H1 (cell line): Measurements from ENCODE around the gene CEP126.

Experiments
- ATF2 ChIP-seq: IDR thresholded peaks from 2 replicates; pipeline ENCODE4 v1.6.1; 2012; ENCODE audit warnings: low read length, inconsistent platforms
- CBX8 ChIP-seq: fragments of 300-800, 300-1000 bp; sonication (generic); IDR thresholded peaks from 2 replicates; pipeline ENCODE4 v1.7.1; 2016; ENCODE audit warnings: low read depth, low read length, borderline replicate concordance
- CHD2 ChIP-seq: IDR thresholded peaks from 2 replicates; pipeline ENCODE4 v1.6.1; 2012; ENCODE audit warnings: low read length, improper control_type of control experiment
- CTCF ChIP-seq, 3 experiments: IDR thresholded peaks; 1 replicate in 2 of 3; 2 replicates in 1 of 3; pipeline versions ENCODE4 v1.5.1 to v1.6.1; 2011; ENCODE audit warnings: low read length in 3 of 3, mild to moderate bottlenecking in 3 of 3, inconsistent platforms in 2 of 3, low read depth in 1 of 3, moderate library complexity in 1 of 3; ENCODE audit not compliant: insufficient read depth in 1 of 3; ENCODE audit errors: control extremely low read depth in 1 of 3
- EP300 ChIP-seq, 2 experiments: IDR thresholded peaks; 1 replicate in 1 of 2; 2 replicates in 1 of 2; pipeline ENCODE4 v1.6.1; 2011 to 2012; ENCODE audit warnings: low read depth in 2 of 2, low read length in 2 of 2, mild to moderate bottlenecking in 2 of 2, borderline replicate concordance in 1 of 2, inconsistent platforms in 1 of 2, moderate library complexity in 1 of 2
- EZH2 ChIP-seq: fragments of 200-600 bp; sonication (generic); IDR thresholded peaks from 2 replicates; pipeline ENCODE4 v1.7.1; 2012; ENCODE audit warnings: low read depth, mild to moderate bottlenecking, moderate library complexity, low read length, inconsistent platforms; ENCODE audit not compliant: severe bottlenecking
- POLR2A ChIP-seq, 2 experiments: IDR thresholded peaks; 1 replicate in 1 of 2; 2 replicates in 1 of 2; pipeline ENCODE4 v1.6.1; 2011; ENCODE audit warnings: low read depth in 2 of 2, low read length in 2 of 2, mild to moderate bottlenecking in 2 of 2; ENCODE audit errors: control extremely low read depth in 1 of 2
- POLR2AphosphoS5 ChIP-seq: IDR thresholded peaks from 2 replicates; pipeline ENCODE4 v1.6.1; 2011; ENCODE audit warnings: low read depth, low read length

- TF ChIP-seq CTCF (IDR thresholded peaks at IDR 0.05; ENCODE audit: control extremely low read depth in 1 of 3, insufficient read depth in 1 of 3, low read depth in 1 of 3, low read length in 3 of 3) = no peak
- no peak for TF ChIP-seq POLR2A (IDR thresholded peaks at IDR 0.05; ENCODE audit: control extremely low read depth in 1 of 2, low read depth in 2 of 2, low read length in 2 of 2)
- no peak for TF ChIP-seq POLR2AphosphoS5
- no peak for TF ChIP-seq CHD2
- no peak for TF ChIP-seq ATF2
- no peak for TF ChIP-seq EZH2
- TF ChIP-seq CBX8 = no peak
- TF ChIP-seq EP300 (IDR thresholded peaks at IDR 0.05; ENCODE audit: borderline replicate concordance in 1 of 2, low read depth in 2 of 2, low read length in 2 of 2) = no peak
Observed at GRCh38 chr11:101945448-101945847, 30.6 kb downstream of the CEP126 start.
